Neural cell (in vitro differentiated cells): Measurements from ENCODE around the gene MYH13. TPM values are rescaled to one million over a fixed set of nuclear protein-coding genes. Genes with fewer than 3 reads are reported as not detected.

Experiments used
- H2AFZ ChIP-seq: fragments of 200-600, 300-800 bp; sonication (generic), shearing (Covaris generic); 2 replicates; pipeline ENCODE4 v1.6.0; 2014; ENCODE audit warnings: low read depth, mild to moderate bottlenecking, antibody characterized with exemption, low read length, moderate library complexity
- H3F3A ChIP-seq: fragments of 200-600 bp; shearing (Covaris generic); 2 replicates; pipeline ENCODE4 v1.6.1; 2016; ENCODE audit warnings: mild to moderate bottlenecking, moderate library complexity, mixed read lengths, antibody characterized with exemption, low read length; ENCODE audit not compliant: insufficient read depth, poor library complexity, severe bottlenecking
- H3K27ac ChIP-seq: fragments of 200-600, 300-800 bp; sonication (generic), shearing (Covaris generic); 2 replicates; pipeline ENCODE4 v1.5.1; 2014; ENCODE audit warnings: mild to moderate bottlenecking, low read length, moderate library complexity
- H3K27me3 ChIP-seq: fragments of 300-800, 200-600 bp; sonication (generic), shearing (Covaris generic); 2 replicates; pipeline ENCODE4 v1.6.0; 2014; ENCODE audit warnings: mild to moderate bottlenecking, low read depth, low read length, moderate library complexity; ENCODE audit not compliant: insufficient read depth
- H3K36me3 ChIP-seq: fragments of 300-800, 200-600 bp; sonication (generic), shearing (Covaris generic); 2 replicates; pipeline ENCODE4 v1.5.1; 2014; ENCODE audit warnings: mild to moderate bottlenecking, antibody characterized with exemption, low read length, moderate library complexity; ENCODE audit not compliant: insufficient read depth
- H3K4me2 ChIP-seq: fragments of 300-800, 200-600 bp; sonication (generic), shearing (Covaris generic); 2 replicates; pipeline ENCODE4 v1.6.0; 2014; ENCODE audit warnings: mild to moderate bottlenecking, low read length
- H3K4me3 ChIP-seq: fragments of 300-800, 200-600 bp; sonication (generic), shearing (Covaris generic); 2 replicates; pipeline ENCODE4 v1.5.1; 2014; ENCODE audit warnings: mild to moderate bottlenecking, low read length, moderate library complexity
- H3K79me2 ChIP-seq: fragments of 200-600 bp; shearing (Covaris generic); replicated peaks from 2 replicates; pipeline ENCODE4 v1.6.0; 2014; ENCODE audit warnings: mild to moderate bottlenecking, low read length, moderate library complexity; ENCODE audit not compliant: insufficient read depth
- H3K9ac ChIP-seq: fragments of 300-800, 200-600 bp; sonication (generic), shearing (Covaris generic); 2 replicates; pipeline ENCODE4 v1.6.1; 2016; ENCODE audit warnings: mild to moderate bottlenecking, low read length, mixed read lengths
- H3K9me2 ChIP-seq: fragments of 200-600 bp; shearing (Covaris generic); 2 replicates; pipeline ENCODE4 v1.6.1; 2016; ENCODE audit warnings: mild to moderate bottlenecking, low read length, mixed read lengths; ENCODE audit not compliant: insufficient read depth
- H3K9me3 ChIP-seq: fragments of 200-600, 300-800 bp; sonication (generic), shearing (Covaris generic); 2 replicates; pipeline ENCODE4 v1.6.1; 2016; ENCODE audit warnings: mild to moderate bottlenecking, mixed run types, low read length, moderate library complexity, mixed read lengths
- H4K20me1 ChIP-seq: fragments of 200-600 bp; shearing (Covaris generic); 2 replicates; pipeline ENCODE4 v1.6.1; 2016; ENCODE audit warnings: mild to moderate bottlenecking, mixed run types; ENCODE audit not compliant: insufficient read depth
- CTCF ChIP-seq: fragments of 450-650 bp; IDR thresholded peaks from 2 replicates; pipeline ENCODE4 v1.5.1; 2014; ENCODE audit warnings: antibody characterized with exemption, mild to moderate bottlenecking, moderate library complexity; ENCODE audit not compliant: poor library complexity, severe bottlenecking
- EP300 ChIP-seq: fragments of 450-650 bp; conservative IDR thresholded peaks from 2 replicates; pipeline ENCODE4 v1.6.1; 2014; ENCODE audit warnings: antibody characterized with exemption, mild to moderate bottlenecking, moderate library complexity; ENCODE audit not compliant: poor library complexity, severe bottlenecking
- EZH2 ChIP-seq: fragments of 200-600, 300-800 bp; shearing (Covaris generic), sonication (generic); IDR thresholded peaks from 2 replicates; pipeline ENCODE4 v1.6.1; 2014; ENCODE audit warnings: antibody characterized with exemption, low read length, borderline replicate concordance, mild to moderate bottlenecking; ENCODE audit not compliant: insufficient read depth, poor library complexity, severe bottlenecking
- MXI1 ChIP-seq: fragments of 450-650 bp; conservative IDR thresholded peaks from 2 replicates; pipeline ENCODE4 v1.6.1; 2014; ENCODE audit warnings: antibody characterized with exemption, mild to moderate bottlenecking; ENCODE audit not compliant: poor library complexity, severe bottlenecking
- POLR2AphosphoS5 ChIP-seq: IDR thresholded peaks from 2 replicates; pipeline ENCODE4 v1.6.1; 2012
- RAD21 ChIP-seq: fragments of 450-650 bp; conservative IDR thresholded peaks from 2 replicates; pipeline ENCODE4 v1.6.1; 2014; ENCODE audit warnings: antibody characterized with exemption, mild to moderate bottlenecking, moderate library complexity
- REST ChIP-seq: IDR thresholded peaks from 2 replicates; pipeline ENCODE4 v1.6.1; 2012; ENCODE audit warnings: borderline replicate concordance
- SMC3 ChIP-seq: fragments of 450-650 bp; conservative IDR thresholded peaks from 2 replicates; pipeline ENCODE4 v1.6.1; 2014; ENCODE audit warnings: antibody characterized with exemption, mild to moderate bottlenecking, moderate library complexity; ENCODE audit not compliant: poor library complexity
- TAF1 ChIP-seq: IDR thresholded peaks from 2 replicates; pipeline ENCODE4 v1.6.1; 2012; ENCODE audit warnings: low read depth
- polyA plus RNA-seq: library from polyadenylated mRNA; depleted of rRNA; stranded (reverse); fragments of >200 nt; gene quantifications from 2 replicates; pipeline ENCODE4 v1.2.3, GENCODE V29; 2014

MYH13 gene
- polyA plus RNA-seq, 1 donor from 2014 or later: 0.05 TPM

GRCh38 chr17:10271106-10271562, 101.7 kb downstream of the MYH13 start:
- TF ChIP-seq REST (no peak), MXI1 (no peak), EP300 (no peak), POLR2AphosphoS5 (no peak), CTCF (no peak), RAD21 (no peak), TAF1 (no peak), SMC3 (no peak), EZH2 (no peak)
- Histone ChIP-seq H3K9ac (no peak overlapping the region), H3K79me2 (no peaks in the 10 kb centered on the region), H4K20me1 (no peaks in the 10 kb centered on the region), H3K9me3 (no peaks in the 10 kb centered on the region), H3K4me2 (no peak overlapping the region), H3K27me3 (no peaks in the 10 kb centered on the region), H3K9me2 (no peaks in the 10 kb centered on the region), H2AFZ (no peak overlapping the region), H3K36me3 (no peaks in the 10 kb centered on the region), H3K4me3 (no peak overlapping the region), H3F3A (no peaks in the 10 kb centered on the region), H3K27ac (no peak overlapping the region)

- Histone ChIP-seq H3K27me3 (no peaks in the 10 kb centered on the region), H3K4me2 (no peak overlapping the region), H3K27ac (no peak overlapping the region), H4K20me1 (no peaks in the 10 kb centered on the region), H3K36me3 (no peaks in the 10 kb centered on the region), H3K9me2 (no peaks in the 10 kb centered on the region), H3F3A (no peaks in the 10 kb centered on the region), H3K9me3 (no peaks in the 10 kb centered on the region), H2AFZ (no peak overlapping the region), H3K9ac (no peak overlapping the region), H3K79me2 (no peaks in the 10 kb centered on the region), H3K4me3 (no peak overlapping the region)
- TF ChIP-seq RAD21: no peak
- TF ChIP-seq REST: no peak
- no peak for TF ChIP-seq POLR2AphosphoS5
These were observed 102.5 kb downstream of the MYH13 start for GRCh38 chr17:10270258-10270657.
